IMR-90 (cell line): ENCODE measurements around the gene PROSER2. TPM values are rescaled to one million over a fixed set of nuclear protein-coding genes. Genes with fewer than 3 reads are reported as not detected.

ENCODE experiments used
- ATAC-seq: fragments of 200-7000 bp; cut with Tn5 transposase; 2 replicates; pipeline ENCODE4 v1.9.1; 2020; ENCODE audit warnings: low read depth, mild to moderate bottlenecking, moderate library complexity
- BruUV-seq: library from RNA; stranded (reverse); fragments of 400-500 nt; replicated peaks from 2 replicates; lab custom pipeline; 2021; lab: Mats Ljungman, UMichigan
- CTCF ChIA-PET: fragments of 300-600 bp; formaldehyde crosslinking; extraction: SDS; loops from one replicate; lab custom pipeline; 2021; ENCODE audit warnings: antibody characterized with exemption; lab: Yijun Ruan, JAX
- POLR2A ChIA-PET: fragments of 300-600 bp; sonication (Branson Sonifier 250); formaldehyde crosslinking; loops from one replicate; lab custom pipeline; 2022; ENCODE audit warnings: antibody characterized with exemption; ENCODE audit not compliant: unreplicated experiment; lab: Charles Lee
- DNase-seq: peaks from one replicate; pipeline ENCODE4 v3.0.0; 2013
- H2AFZ ChIP-seq: replicated peaks from 2 replicates; pipeline ENCODE3; 2013; ENCODE audit warnings: low read length, mild to moderate bottlenecking; ENCODE audit not compliant: poor library complexity
- H2AK5ac ChIP-seq: 2 replicates; pipeline ENCODE4 v1.6.1; 2013; ENCODE audit warnings: low read depth, low read length, inconsistent platforms
- H2AK9ac ChIP-seq: replicated peaks from 2 replicates; pipeline ENCODE3; 2013; ENCODE audit warnings: mild to moderate bottlenecking, low read depth, low read length, moderate library complexity; ENCODE audit not compliant: poor library complexity
- H2BK120ac ChIP-seq: 2 replicates; pipeline ENCODE4 v1.6.1; 2013; ENCODE audit warnings: low read depth, low read length, inconsistent platforms
- H2BK15ac ChIP-seq: 3 replicates; pipeline ENCODE4 v1.6.1; 2013; ENCODE audit warnings: low read depth, low read length, inconsistent platforms
- H2BK20ac ChIP-seq: 2 replicates; pipeline ENCODE4 v1.6.1; 2013; ENCODE audit warnings: low read depth, mild to moderate bottlenecking, inconsistent platforms, low read length, moderate library complexity
- H2BK5ac ChIP-seq: 2 replicates; pipeline ENCODE4 v1.6.1; 2013; ENCODE audit warnings: mild to moderate bottlenecking, low read depth, low read length, inconsistent platforms; ENCODE audit not compliant: poor library complexity, severe bottlenecking
- H3K14ac ChIP-seq: replicated peaks from 2 replicates; pipeline ENCODE4 v1.6.1; 2013; ENCODE audit warnings: low read depth, low read length, inconsistent platforms
- H3K18ac ChIP-seq: 2 replicates; pipeline ENCODE4 v1.6.1; 2013; ENCODE audit warnings: low read depth, low read length, control low read depth
- H3K23ac ChIP-seq: 2 replicates; pipeline ENCODE4 v1.6.1; 2013; ENCODE audit warnings: low read depth, low read length, inconsistent platforms
- H3K27ac ChIP-seq: 2 replicates; pipeline ENCODE4 v1.5.1; 2013; ENCODE audit warnings: mild to moderate bottlenecking, control low read depth, low read length; ENCODE audit not compliant: insufficient read depth
- H3K27me3 ChIP-seq: 2 replicates; pipeline ENCODE4 v1.6.1; 2013; ENCODE audit warnings: low read length; ENCODE audit not compliant: control insufficient read depth, insufficient read depth
- H3K36me3 ChIP-seq: 2 replicates; pipeline ENCODE4 v1.6.1; 2013; ENCODE audit warnings: low read length, mixed read lengths; ENCODE audit not compliant: control insufficient read depth, insufficient read depth
- H3K4ac ChIP-seq: 2 replicates; pipeline ENCODE4 v1.6.1; 2013; ENCODE audit warnings: low read depth, low read length, inconsistent platforms
- H3K4me1 ChIP-seq: 2 replicates; pipeline ENCODE4 v1.6.1; 2013; ENCODE audit warnings: low read length, mixed read lengths; ENCODE audit not compliant: control insufficient read depth, insufficient read depth
- H3K4me2 ChIP-seq: 2 replicates; pipeline ENCODE4 v1.6.1; 2013; ENCODE audit warnings: low read depth, mild to moderate bottlenecking, control low read depth, low read length, moderate library complexity
- H3K4me3 ChIP-seq: 2 replicates; pipeline ENCODE4 v1.5.1; 2013; ENCODE audit warnings: low read depth, mild to moderate bottlenecking, control low read depth, low read length, moderate library complexity; ENCODE audit not compliant: insufficient read depth
- H3K56ac ChIP-seq: 2 replicates; pipeline ENCODE4 v1.6.1; 2013; ENCODE audit warnings: low read length, inconsistent platforms; ENCODE audit not compliant: insufficient read depth; ENCODE audit errors: extremely low read depth
- H3K79me1 ChIP-seq, 2 experiments: 2 replicates each; pipeline ENCODE4 v1.6.1; 2013; ENCODE audit warnings: low read length in 2 of 2, inconsistent platforms in 1 of 2, low read depth in 1 of 2
- H3K9ac ChIP-seq: 2 replicates; pipeline ENCODE4 v1.6.1; 2013; ENCODE audit warnings: low read depth, low read length, control low read depth
- H3K9me1 ChIP-seq: 2 replicates; pipeline ENCODE4 v1.6.1; 2013; ENCODE audit warnings: low read length, inconsistent platforms; ENCODE audit not compliant: insufficient read depth
- H3K9me3 ChIP-seq: 2 replicates; pipeline ENCODE4 v1.6.1; 2013; ENCODE audit warnings: low read length; ENCODE audit not compliant: control insufficient read depth, insufficient read depth
- H4K20me1 ChIP-seq: 2 replicates; pipeline ENCODE4 v1.6.1; 2013; ENCODE audit warnings: low read length, inconsistent platforms; ENCODE audit not compliant: insufficient read depth
- H4K5ac ChIP-seq: 2 replicates; pipeline ENCODE4 v1.6.1; 2013; ENCODE audit warnings: mild to moderate bottlenecking, low read depth, low read length, control low read depth
- H4K8ac ChIP-seq, 2 experiments: 2 replicates each; pipeline ENCODE4 v1.6.1; 2013; ENCODE audit warnings: low read depth in 2 of 2, low read length in 2 of 2, control low read depth in 1 of 2, inconsistent platforms in 1 of 2
- H4K91ac ChIP-seq: 2 replicates; pipeline ENCODE4 v1.6.1; 2013; ENCODE audit warnings: low read depth, low read length, inconsistent platforms; ENCODE audit not compliant: insufficient read depth
- CTCF ChIP-seq: conservative IDR thresholded peaks from 2 replicates; pipeline ENCODE4 v1.5.1; 2012; ENCODE audit warnings: mild to moderate bottlenecking, low read depth, low read length, improper control_type of control experiment
- ELK1 ChIP-seq: fragments of 150-350 bp; IDR thresholded peaks from 2 replicates; pipeline ENCODE4 v1.6.1; 2016; ENCODE audit warnings: low read depth, mild to moderate bottlenecking, low read length, moderate library complexity, borderline replicate concordance
- FOS ChIP-seq: fragments of 150-350 bp; IDR thresholded peaks from 2 replicates; pipeline ENCODE4 v1.6.1; 2016; ENCODE audit warnings: low read depth, low read length
- NFE2L2 ChIP-seq: fragments of 150-350 bp; IDR thresholded peaks from 2 replicates; pipeline ENCODE4 v1.6.1; 2016; ENCODE audit warnings: low read depth, mild to moderate bottlenecking, low read length
- WGBS, 2 experiments: methylation state at CpG; one replicate each; pipeline versions ENCODE4 v1.1.5 to v1.1.7; 2013; ENCODE audit warnings: missing lambda C conversion rate in 2 of 2; ENCODE audit not compliant: insufficient read length in 1 of 2; ENCODE audit errors: extremely low coverage in 2 of 2; 5-methylcytosine and 5-hydroxymethylcytosine counted together
- dilution Hi-C: fragments of 300-500 bp; cut with HindIII; formaldehyde crosslinking; loops from one replicate; pipeline ENCODE4 v1.14.3; 2018; ENCODE audit warnings: low sequenced_read_pairs; ENCODE audit not compliant: unreplicated experiment
- in situ Hi-C: fragments of 300-500 bp; cut with MboI; formaldehyde crosslinking; loops from 3 replicates; pipeline ENCODE4 v1.14.3; 2019; ENCODE audit warnings: low sequenced_read_pairs, inconsistent platforms, mixed read lengths
- intact Hi-C: fragments of 100-400 bp; cut with micrococcal nuclease; formaldehyde crosslinking; loops from 2 replicates; pipeline ENCODE4 v1.10.0; 2022
- polyA plus RNA-seq, 3 experiments: library from polyadenylated mRNA; depleted of rRNA; stranded (reverse); fragments of >200 nt; gene quantifications; 2 replicates each; pipeline ENCODE4 v1.2.3, GENCODE V29; 2012; ENCODE audit warnings: low replicate concordance in 1 of 3
- total RNA-seq: library from RNA; depleted of rRNA; stranded (reverse); fragments of >200 nt; gene quantifications from 2 replicates; pipeline ENCODE4 v1.2.3, GENCODE V29; 2012

Gene PROSER2
- total and polyA plus RNA-seq, 2 of the 4 experiments (the other 2 are of a cell fraction): 1.4 to 2.0 TPM

- in situ Hi-C loops (no loop called here), dilution Hi-C loops (no loop called here), intact Hi-C loops (no loop called here)
- H2BK20ac ChIP-seq: no peak overlapping the region
- H4K20me1 ChIP-seq: no peaks in the 10 kb centered on the region
- ChIA-PET POLR2A (no interaction called here), CTCF (interaction anchor here (1.2 to 2.2 kb wide), 2 partner anchors 9 to 45 kb away, joined by 3 to 12 read pairs; no protein-coding TSS in a partner anchor)
- H3K27ac ChIP-seq: no peak overlapping the region
- H2BK120ac ChIP-seq: no peak overlapping the region
- H3K18ac ChIP-seq: no peak overlapping the region
- no peaks in the 10 kb centered on the region; the same call in 1 of the 2 replicates for H3K4me1 ChIP-seq
- no peaks in the 10 kb centered on the region for H3K36me3 ChIP-seq
- H3K14ac ChIP-seq: no peak overlapping the region
- TF ChIP-seq FOS: no peak
- TF ChIP-seq ELK1: no peak
- no peak for TF ChIP-seq NFE2L2
- no peak for TF ChIP-seq CTCF
- no peak overlapping the region for H3K4me2 ChIP-seq
- H3K56ac ChIP-seq: no peak overlapping the region
- H2AK5ac ChIP-seq: no peak overlapping the region
- H3K4ac ChIP-seq: no peak overlapping the region
- H3K23ac ChIP-seq: no peak overlapping the region
- no peak overlapping the region for H4K5ac ChIP-seq
- H2AFZ ChIP-seq: no peak overlapping the region
- H2BK15ac ChIP-seq: no peak overlapping the region
- no peak overlapping the region for H4K8ac ChIP-seq
- no peaks in the 10 kb centered on the region for H3K9me3 ChIP-seq
- no TSS peak for BruUV-seq
- 40% methylated on average over 1 of the region's 14 CpGs; no CpG with 5 or more reads in 1 of the 2 experiments for WGBS, 2 experiments
- H3K27me3 ChIP-seq: peaks cover 19% of the 10 kb centered on the region
- H4K91ac ChIP-seq: no peak overlapping the region
- peaks cover 7% of the 10 kb centered on the region for H3K9me1 ChIP-seq
- H2BK5ac ChIP-seq: no peak overlapping the region
- no peak for DNase-seq
- no peak overlapping the region for H3K4me3 ChIP-seq
- no peak overlapping the region for H3K9ac ChIP-seq
- H2AK9ac ChIP-seq: no peak overlapping the region
- H3K79me1 ChIP-seq: no peaks in the 10 kb centered on the region
- no peak for ATAC-seq
Measured at GRCh38 chr10:11773761-11774441, 49.3 kb upstream of the PROSER2 start.
